GM12872 (cell line): ENCODE measurements around the gene SH3BP2.

Source experiments
- TF ChIP-seq, protein P1 (sequence below): IDR thresholded peaks from 3 replicates; pipeline ENCODE4 v1.5.1; 2011; ENCODE audit warnings: low read depth, mild to moderate bottlenecking, low read length, moderate library complexity; ENCODE audit not compliant: insufficient read depth

Gene SH3BP2

DNA sequence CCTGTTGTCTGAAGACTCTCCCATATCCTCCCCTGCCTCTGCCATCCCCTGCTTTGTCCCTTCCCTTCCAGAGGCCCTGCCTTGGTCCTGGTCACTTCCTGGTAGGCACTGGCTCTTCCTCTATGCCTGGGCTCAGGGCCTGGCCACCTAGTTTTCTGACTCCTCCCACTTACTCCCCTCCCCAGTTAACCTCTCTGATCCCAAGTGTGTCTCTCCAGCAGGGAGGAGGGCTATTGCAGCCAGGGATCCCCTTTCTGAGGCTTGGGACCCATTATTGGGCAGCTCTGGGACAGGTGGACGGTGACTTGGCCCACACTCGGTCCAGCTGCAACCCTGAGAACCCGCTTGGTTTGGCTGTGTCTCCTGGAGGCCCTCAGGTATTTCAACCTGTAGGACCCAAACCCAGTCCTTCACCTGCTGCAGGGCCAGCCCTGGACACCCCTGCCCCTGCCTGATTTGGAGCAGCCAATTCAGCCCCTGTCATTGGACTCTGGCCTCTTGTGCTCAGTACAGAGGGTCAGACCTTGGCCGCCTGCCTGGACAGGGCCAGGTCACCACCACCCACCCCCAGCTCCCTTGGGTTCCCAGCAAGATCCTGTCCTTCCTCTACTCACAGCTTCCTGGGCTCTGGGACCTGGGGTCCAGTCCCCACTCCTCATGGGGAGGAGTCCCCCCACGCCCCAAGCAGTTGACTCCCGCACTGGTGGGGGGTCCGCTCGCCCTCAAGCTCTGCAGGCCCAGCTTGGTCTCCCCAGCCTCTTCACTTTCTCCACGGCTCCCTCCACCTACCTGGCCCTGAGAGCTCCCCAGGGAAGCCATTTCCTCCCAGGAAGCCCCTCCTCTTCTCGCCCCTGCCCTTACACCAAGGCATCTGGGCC lies 1.1 kb upstream of the SH3BP2 start:
- TF ChIP-seq, protein P1, sequence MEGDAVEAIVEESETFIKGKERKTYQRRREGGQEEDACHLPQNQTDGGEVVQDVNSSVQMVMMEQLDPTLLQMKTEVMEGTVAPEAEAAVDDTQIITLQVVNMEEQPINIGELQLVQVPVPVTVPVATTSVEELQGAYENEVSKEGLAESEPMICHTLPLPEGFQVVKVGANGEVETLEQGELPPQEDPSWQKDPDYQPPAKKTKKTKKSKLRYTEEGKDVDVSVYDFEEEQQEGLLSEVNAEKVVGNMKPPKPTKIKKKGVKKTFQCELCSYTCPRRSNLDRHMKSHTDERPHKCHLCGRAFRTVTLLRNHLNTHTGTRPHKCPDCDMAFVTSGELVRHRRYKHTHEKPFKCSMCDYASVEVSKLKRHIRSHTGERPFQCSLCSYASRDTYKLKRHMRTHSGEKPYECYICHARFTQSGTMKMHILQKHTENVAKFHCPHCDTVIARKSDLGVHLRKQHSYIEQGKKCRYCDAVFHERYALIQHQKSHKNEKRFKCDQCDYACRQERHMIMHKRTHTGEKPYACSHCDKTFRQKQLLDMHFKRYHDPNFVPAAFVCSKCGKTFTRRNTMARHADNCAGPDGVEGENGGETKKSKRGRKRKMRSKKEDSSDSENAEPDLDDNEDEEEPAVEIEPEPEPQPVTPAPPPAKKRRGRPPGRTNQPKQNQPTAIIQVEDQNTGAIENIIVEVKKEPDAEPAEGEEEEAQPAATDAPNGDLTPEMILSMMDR, result no peak

DNA sequence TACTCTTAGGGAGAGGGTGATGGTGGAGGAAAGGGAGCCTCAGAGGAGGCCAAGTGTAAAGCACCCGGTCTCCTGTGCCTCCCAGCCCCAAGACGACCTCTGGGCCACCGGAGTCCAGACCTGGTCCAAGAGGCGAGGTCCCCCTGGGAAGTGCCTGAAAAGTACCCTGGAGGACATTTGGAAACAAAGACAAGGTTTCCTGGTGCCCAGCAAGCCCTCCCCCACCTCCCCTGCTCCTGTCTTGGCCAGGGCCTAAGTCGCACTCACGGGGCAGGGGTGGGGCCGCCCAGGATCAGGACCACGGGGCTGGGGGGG lies 532 bp upstream of the SH3BP2 start:
- TF ChIP-seq, protein P1, result no peak

DNA sequence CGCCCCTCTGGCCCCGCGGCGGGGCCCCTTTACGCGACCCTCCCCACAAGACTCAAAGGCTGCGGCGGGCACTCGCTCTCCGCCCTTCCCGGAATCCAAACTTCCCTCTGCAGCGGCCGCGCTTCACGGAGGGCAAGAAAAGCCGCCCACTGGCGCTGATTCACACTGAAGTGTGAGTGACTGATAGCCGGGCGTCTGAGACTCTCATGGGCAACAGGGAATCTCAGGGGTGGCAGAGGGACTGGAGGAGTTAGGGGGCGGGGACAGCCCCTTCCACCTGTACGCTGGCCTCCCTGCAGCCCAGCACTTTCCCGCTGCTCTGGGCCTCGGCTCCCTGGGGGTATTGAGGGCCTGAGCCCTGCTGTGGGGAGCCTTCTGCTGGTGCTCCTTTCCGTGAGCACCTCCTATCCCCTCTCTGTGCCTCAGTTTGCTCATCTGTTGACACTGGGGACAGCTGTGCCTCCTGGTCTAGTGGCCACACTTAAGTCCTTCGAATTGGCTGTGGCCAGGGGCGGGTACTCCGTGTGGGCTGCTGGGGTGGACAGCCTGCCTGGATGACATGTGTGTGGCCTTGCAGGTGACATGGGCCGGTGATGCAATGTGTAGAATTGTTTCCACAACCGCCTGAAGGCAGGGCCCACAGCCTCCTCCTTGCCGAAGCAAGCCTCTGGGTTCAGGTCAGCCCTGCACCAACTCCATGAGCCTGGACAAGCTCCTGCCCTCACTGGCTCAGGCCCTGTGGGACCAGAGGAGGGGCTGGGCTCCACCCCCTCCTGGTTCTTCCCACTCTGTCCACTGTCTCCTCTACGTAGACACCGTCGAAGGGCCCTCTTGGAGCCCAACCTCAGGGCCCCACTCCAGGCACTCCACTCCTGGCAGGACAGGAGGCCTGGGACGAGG lies 951 bp downstream of the SH3BP2 start:
- TF ChIP-seq, protein P1, result no peak

DNA sequence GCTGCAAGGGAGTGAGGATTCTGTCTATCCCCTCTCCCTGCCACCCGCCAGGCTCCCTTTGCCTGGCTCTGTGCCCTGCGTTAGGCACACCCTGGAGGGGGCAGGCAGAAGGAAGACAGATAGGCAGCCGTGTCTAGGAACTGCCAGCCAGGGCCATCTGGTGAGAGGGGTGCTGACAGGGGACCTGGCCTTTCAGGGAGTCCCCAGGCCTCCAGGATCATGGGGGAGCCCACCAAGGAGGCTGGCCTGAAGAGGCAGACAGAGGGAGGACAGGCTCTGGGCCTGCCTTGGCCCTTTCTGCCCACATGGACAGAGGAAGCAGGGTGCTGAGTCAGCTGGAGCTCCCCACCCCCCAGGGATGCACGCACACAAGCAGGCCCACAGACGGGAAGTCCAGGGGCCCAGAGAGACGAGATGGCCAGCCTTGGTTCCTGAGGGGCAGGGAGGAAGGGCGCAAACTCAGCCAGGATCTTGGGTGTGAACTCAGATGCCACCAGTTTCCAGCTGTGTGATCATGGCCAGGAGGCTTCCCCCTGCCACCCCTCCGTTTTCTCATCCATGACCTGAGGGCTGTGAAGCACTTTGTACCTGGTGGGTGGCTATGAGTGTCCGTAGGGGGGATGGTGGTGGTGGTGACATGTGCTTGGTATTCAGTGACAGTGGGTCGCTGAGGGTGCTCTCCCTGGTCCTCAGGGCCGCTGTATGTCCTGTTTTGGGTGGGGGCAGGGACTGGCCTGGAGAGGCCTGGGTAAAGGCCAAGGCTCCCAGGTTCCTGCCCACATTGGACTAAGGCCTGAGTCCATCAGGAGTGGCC lies 1.8 kb downstream of the SH3BP2 start:
- TF ChIP-seq, protein P1, result no peak

- TF ChIP-seq, protein P1, result no peak
Observed at GRCh38 chr4:2795300-2795892, 2.5 kb downstream of the SH3BP2 start.

- TF ChIP-seq, protein P1, result no peak
Observed at GRCh38 chr4:2795893-2796848, 3.3 kb downstream of the SH3BP2 start.
